Smooth muscle cell (in vitro differentiated cells): Measurements from ENCODE around the gene RPSA. TPM values are rescaled to one million over a fixed set of nuclear protein-coding genes. Genes with fewer than 3 reads are reported as not detected.
A peak's percentile ranks its signal among the peaks of the same experiment; 100 is the strongest.

ENCODE experiments used
- DNase-seq: peaks from one replicate; lab custom pipeline; 2025; ENCODE audit not compliant: unreplicated experiment; lab: John Stamatoyannopoulos, UW
- H2AFZ ChIP-seq: fragments of 200-600 bp; sonication (generic); 2 replicates; pipeline ENCODE4 v1.6.0; 2016; ENCODE audit warnings: antibody characterized with exemption, low read depth, mild to moderate bottlenecking
- H3F3A ChIP-seq: fragments of 200-600 bp; sonication (generic); 2 replicates; pipeline ENCODE4 v1.6.0; 2017; ENCODE audit warnings: antibody characterized with exemption, low read depth
- H3K27ac ChIP-seq: fragments of 200-600 bp; sonication (generic); 2 replicates; pipeline ENCODE4 v1.5.1; 2016; ENCODE audit warnings: low read depth, mild to moderate bottlenecking
- H3K27me3 ChIP-seq: fragments of 200-600 bp; sonication (generic); 2 replicates; pipeline ENCODE4 v1.6.1; 2016; ENCODE audit warnings: low read depth, mild to moderate bottlenecking
- H3K36me3 ChIP-seq: fragments of 200-600 bp; sonication (generic); 2 replicates; pipeline ENCODE4 v1.5.1; 2016; ENCODE audit warnings: low read depth
- H3K4me1 ChIP-seq: fragments of 200-600 bp; sonication (generic); 2 replicates; pipeline ENCODE4 v1.5.1; 2016; ENCODE audit warnings: low read depth
- H3K4me2 ChIP-seq: fragments of 200-600 bp; sonication (generic); 2 replicates; pipeline ENCODE4 v1.6.0; 2016; ENCODE audit warnings: mild to moderate bottlenecking
- H3K4me3 ChIP-seq: fragments of 200-600 bp; sonication (generic); 2 replicates; pipeline ENCODE4 v1.5.1; 2016; ENCODE audit warnings: mild to moderate bottlenecking
- H3K79me2 ChIP-seq: fragments of 200-600 bp; sonication (generic); 2 replicates; pipeline ENCODE4 v1.6.0; 2016; ENCODE audit warnings: low read depth, mild to moderate bottlenecking
- H3K9ac ChIP-seq: fragments of 200-600 bp; sonication (generic); 2 replicates; pipeline ENCODE4 v1.6.0; 2016; ENCODE audit warnings: low read depth
- H3K9me3 ChIP-seq: fragments of 200-600 bp; sonication (generic); replicated peaks from 2 replicates; pipeline ENCODE4 v1.5.1; 2016; ENCODE audit warnings: low read depth
- H4K20me1 ChIP-seq: fragments of 200-600 bp; sonication (generic); 2 replicates; pipeline ENCODE4 v1.6.0; 2016; ENCODE audit warnings: low read depth
- WGBS: methylation state at CpG from one replicate; pipeline ENCODE4 v1.1.7; 2016; ENCODE audit warnings: low lambda C conversion rate; 5-methylcytosine and 5-hydroxymethylcytosine counted together
- polyA plus RNA-seq: library from polyadenylated mRNA; unstranded; fragments of >200 nt; fragmentation: Nextera tagmentation; extraction: Ambion mirVana; gene quantifications from 2 replicates; pipeline ENCODE4 v1.2.1, GENCODE V29; 2016
- total RNA-seq: library from RNA; depleted of rRNA; stranded (reverse); fragments of >200 nt; gene quantifications from 2 replicates; pipeline ENCODE4 v1.2.3, GENCODE V29; 2014
- TF ChIP-seq, protein P1 (sequence below): fragments of 200-600 bp; sonication (generic); IDR thresholded peaks from 2 replicates; pipeline ENCODE4 v1.5.1; 2017; ENCODE audit warnings: borderline replicate concordance, mild to moderate bottlenecking, antibody characterized with exemption; ENCODE audit not compliant: insufficient read depth, poor library complexity, severe bottlenecking

RPSA gene
- 1,254 and 1,284 TPM in 2 replicates for total RNA-seq
- polyA plus RNA-seq = 355 and 407 TPM in 2 replicates

DNA sequence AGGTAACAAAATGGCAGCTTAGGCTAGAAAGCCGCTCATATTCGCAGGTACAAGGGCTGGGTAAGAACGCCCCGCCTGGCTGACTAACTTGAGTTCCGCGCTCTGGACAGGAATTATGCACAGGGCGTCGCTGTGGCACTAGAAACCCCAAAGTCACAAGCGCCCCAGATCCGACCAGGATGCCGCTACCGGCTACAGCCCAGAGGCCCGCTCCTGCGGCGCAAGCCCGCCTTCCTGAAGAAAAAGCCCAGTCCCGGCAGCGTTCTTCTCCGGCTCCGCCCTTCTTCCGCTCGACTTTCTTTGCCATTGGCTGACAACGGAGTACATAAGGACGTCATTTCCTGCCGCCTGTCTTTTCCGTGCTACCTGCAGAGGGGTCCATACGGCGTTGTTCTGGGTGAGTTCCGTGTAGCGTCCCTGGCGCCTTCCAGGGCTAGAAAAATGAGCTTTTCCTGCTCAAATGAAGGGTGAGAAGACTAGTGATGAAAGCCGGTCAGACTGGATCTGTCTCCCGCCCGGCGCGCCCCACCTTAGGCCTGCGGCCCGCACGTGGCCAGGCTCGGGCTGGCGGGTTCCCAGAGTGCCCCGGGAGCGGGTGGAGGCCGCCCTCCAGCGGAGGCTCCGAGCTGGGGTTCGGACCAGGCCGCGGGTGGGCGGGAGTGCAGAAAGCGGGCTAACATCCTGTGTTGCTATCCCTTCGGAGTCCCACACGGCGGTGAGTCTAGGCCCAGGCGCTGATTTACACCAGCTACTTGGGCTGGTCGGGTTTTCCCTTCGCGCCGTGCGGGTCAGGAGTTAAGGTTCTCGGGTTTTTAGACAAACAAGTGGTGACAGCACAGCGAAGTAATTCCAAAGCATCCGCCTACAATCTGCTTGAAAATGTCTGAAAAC, at the start of gene RPSA:
RPSA (plus strand) TSS at position 353 of the 891 bp plus-strand sequence. CDS start 934 bp downstream, outside the sequence.
- Histone ChIP-seq H3K27me3 (no peaks in the 10 kb centered on the region), H3K9me3 (no peaks in the 10 kb centered on the region), H3F3A (peaks cover 30% of the 10 kb centered on the region), H3K36me3 (peaks cover 5% of the 10 kb centered on the region), H4K20me1 (peaks cover 39% of the 10 kb centered on the region), H2AFZ (peak within 1 kb of the TSS; percentile 95), H3K27ac (peak within 1 kb of the TSS; percentile 85), H3K4me3 (peak within 1 kb of the TSS; percentile 77), H3K9ac (peak within 1 kb of the TSS; percentile 73), H3K79me2 (peaks cover 28% of the 10 kb centered on the region), H3K4me1 (peaks cover 12% of the 10 kb centered on the region), H3K4me2 (peak within 1 kb of the TSS; percentile 86)
- DNase-seq = peak; percentile 86
- WGBS = under 1% methylated on average over 63 of the region's 63 CpGs
- TF ChIP-seq, protein P1, sequence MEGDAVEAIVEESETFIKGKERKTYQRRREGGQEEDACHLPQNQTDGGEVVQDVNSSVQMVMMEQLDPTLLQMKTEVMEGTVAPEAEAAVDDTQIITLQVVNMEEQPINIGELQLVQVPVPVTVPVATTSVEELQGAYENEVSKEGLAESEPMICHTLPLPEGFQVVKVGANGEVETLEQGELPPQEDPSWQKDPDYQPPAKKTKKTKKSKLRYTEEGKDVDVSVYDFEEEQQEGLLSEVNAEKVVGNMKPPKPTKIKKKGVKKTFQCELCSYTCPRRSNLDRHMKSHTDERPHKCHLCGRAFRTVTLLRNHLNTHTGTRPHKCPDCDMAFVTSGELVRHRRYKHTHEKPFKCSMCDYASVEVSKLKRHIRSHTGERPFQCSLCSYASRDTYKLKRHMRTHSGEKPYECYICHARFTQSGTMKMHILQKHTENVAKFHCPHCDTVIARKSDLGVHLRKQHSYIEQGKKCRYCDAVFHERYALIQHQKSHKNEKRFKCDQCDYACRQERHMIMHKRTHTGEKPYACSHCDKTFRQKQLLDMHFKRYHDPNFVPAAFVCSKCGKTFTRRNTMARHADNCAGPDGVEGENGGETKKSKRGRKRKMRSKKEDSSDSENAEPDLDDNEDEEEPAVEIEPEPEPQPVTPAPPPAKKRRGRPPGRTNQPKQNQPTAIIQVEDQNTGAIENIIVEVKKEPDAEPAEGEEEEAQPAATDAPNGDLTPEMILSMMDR = peak; percentile 27

- H3K4me2 ChIP-seq = no peak overlapping the region
- no peak overlapping the region for H3K9ac ChIP-seq
- H3K27me3 ChIP-seq = peaks cover 27% of the 10 kb centered on the region
- H3K79me2 ChIP-seq = no peaks in the 10 kb centered on the region
- H3F3A ChIP-seq = no peaks in the 10 kb centered on the region
- H3K36me3 ChIP-seq = no peaks in the 10 kb centered on the region
- 86% methylated on average over 3 of the region's 3 CpGs for WGBS
- no peaks in the 10 kb centered on the region for H3K9me3 ChIP-seq
- no peak overlapping the region for H3K4me3 ChIP-seq
- DNase-seq = no peak
- no peaks in the 10 kb centered on the region for H4K20me1 ChIP-seq
- no peak overlapping the region for H2AFZ ChIP-seq
- TF ChIP-seq, protein P1 = no peak
- H3K4me1 ChIP-seq = no peaks in the 10 kb centered on the region
- H3K27ac ChIP-seq = no peak overlapping the region
Measured at GRCh38 chr3:39358333-39358732, 48.2 kb upstream of the RPSA start.

DNA sequence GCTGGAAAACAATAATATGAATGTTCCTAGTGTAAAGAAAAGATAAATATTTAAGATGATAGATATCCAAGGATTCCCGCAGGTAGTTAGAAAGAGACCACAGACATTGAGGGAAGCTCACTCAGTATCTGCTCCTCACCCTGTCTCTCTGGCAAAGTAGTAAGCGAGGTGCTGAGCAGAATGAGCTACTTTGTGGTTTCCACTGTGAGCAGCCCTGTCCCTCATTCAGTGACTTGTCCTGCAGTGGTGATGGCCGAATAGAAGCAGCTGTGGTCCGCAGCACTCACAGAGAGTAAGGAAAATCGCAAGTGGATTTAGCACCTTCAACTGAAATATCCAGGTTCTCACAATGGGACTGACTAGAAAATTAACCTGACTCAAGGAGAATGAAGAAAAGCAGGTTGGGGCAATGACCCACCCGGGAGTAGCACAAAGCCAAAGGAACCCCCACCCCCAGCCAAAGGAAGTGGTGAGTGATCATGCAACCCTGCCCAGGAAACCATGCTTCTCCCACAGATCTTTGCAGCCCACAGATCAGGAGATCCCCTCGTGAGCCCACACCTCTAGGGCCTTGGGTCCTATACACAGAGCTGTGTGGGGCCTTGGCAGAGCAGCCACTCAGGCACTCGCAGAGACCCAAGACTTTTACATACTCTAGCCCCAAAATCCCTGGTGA, 45.1 kb upstream of the RPSA start:
- H3K79me2 ChIP-seq = no peaks in the 10 kb centered on the region
- H3F3A ChIP-seq = no peaks in the 10 kb centered on the region

More for the DNA sequence above, 45.1 kb upstream of the RPSA start:
- Histone ChIP-seq H3K27me3 (peaks cover 10% of the 10 kb centered on the region), H3K4me3 (no peak overlapping the region), H3K4me2 (no peak overlapping the region), H3K36me3 (no peaks in the 10 kb centered on the region), H4K20me1 (no peaks in the 10 kb centered on the region), H2AFZ (no peak overlapping the region), H3K4me1 (no peaks in the 10 kb centered on the region), H3K9ac (no peak overlapping the region), H3K9me3 (no peaks in the 10 kb centered on the region), H3K27ac (no peak overlapping the region)
- DNase-seq = no peak
- TF ChIP-seq, protein P1 = no peak
- WGBS = 87% methylated on average over 8 of the region's 8 CpGs
